ENCODE data around the gene FBN1.

The FBN1 gene

DNA sequence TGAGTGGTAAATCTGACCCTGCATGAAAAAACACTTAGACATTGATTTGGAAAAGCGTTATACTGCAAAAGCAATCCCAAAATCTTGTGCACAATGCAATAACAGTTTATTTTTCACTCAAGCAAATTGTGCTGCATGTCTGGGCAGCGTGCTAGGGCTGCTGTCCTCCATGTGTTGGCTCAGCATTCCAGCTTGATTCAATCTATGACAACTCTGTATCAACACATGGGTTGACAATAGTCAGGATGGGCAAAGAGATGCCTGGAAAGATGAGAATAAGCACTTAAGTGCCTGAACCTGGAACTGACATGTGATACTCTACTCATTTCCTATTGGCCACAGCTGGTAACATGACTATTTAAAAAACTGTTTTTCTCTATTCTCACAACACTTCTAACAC is 262.5 kb downstream of the FBN1 start:
- in situ Hi-C loops (cut with MboI; ENCODE audit: low sequenced_read_pairs) = no loop called here

- in situ Hi-C loops (cut with MboI; ENCODE audit: low sequenced_read_pairs) = no loop called here
These were observed 263.6 kb downstream of the FBN1 start for GRCh38 chr15:48381861-48382260.

- in situ Hi-C loops (cut with MboI; ENCODE audit: low sequenced_read_pairs) = no loop called here
These were observed 265.3 kb downstream of the FBN1 start for GRCh38 chr15:48380198-48380597.

- in situ Hi-C loops (cut with MboI; ENCODE audit: low sequenced_read_pairs) = no loop called here
These were observed 269.7 kb downstream of the FBN1 start for GRCh38 chr15:48375767-48376166.

DNA sequence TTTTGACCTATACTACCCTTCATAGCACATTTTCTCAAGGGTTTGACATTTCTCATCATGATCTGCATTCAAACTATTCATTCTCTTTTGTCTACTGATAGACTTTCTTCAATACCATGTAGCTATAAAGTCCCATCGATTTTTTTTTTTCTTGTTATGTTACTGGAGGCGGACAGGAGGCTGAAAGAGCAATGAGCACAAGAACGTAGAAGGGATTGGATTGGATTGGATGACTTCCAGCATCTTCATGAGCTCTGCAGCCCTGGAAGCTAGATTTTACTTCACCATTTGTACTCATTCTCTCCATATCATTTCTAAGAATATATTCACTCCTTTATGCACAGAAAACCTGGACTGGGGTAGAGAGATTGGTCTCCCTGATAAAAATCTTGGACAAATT is 271.0 kb downstream of the FBN1 start:
- in situ Hi-C loops (cut with MboI; ENCODE audit: low sequenced_read_pairs) = loop anchor here (25.0 kb wide), 1 partner anchor 438 kb away; the partner anchor contains the start of gene CEP152

GRCh38 chr15:48373821-48374451 is 271.6 kb downstream of the FBN1 start:
- in situ Hi-C loops (cut with MboI; ENCODE audit: low sequenced_read_pairs) = loop anchor here (25.0 kb wide), 1 partner anchor 438 kb away; the partner anchor contains the start of gene CEP152

DNA sequence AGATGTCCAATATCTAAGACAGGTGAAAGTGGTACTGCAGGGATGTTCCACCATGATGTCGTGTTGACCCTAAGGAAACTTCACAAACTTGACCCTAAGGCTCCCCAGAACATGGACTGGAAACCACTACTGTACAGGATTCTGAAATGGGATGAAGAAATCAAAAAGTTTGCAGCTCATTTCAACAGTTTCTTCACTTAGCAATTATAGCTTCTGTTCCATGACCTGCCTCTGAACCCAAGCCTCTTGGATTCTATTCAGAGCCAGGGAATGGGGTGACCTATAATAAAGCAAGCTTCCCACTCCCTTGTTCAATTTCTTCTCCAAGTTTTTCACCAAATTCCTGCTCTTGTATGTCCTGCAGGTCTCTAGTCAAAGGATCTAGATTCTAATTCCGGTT is 273.5 kb downstream of the FBN1 start:
- in situ Hi-C loops (cut with MboI; ENCODE audit: low sequenced_read_pairs) = loop anchor here (25.0 kb wide), 1 partner anchor 440 kb away; the partner anchor contains the start of gene CEP152

- in situ Hi-C loops (cut with MboI; ENCODE audit: low sequenced_read_pairs) = loop anchor here (25.0 kb wide), 1 partner anchor 441 kb away; the partner anchor contains the start of gene CEP152
These were observed 274.0 kb downstream of the FBN1 start for GRCh38 chr15:48371550-48371949.

- in situ Hi-C loops (cut with MboI; ENCODE audit: low sequenced_read_pairs) = loop anchor here (25.0 kb wide), 1 partner anchor 442 kb away; the partner anchor contains the start of gene CEP152
These were observed 275.0 kb downstream of the FBN1 start for GRCh38 chr15:48370460-48370859.

DNA sequence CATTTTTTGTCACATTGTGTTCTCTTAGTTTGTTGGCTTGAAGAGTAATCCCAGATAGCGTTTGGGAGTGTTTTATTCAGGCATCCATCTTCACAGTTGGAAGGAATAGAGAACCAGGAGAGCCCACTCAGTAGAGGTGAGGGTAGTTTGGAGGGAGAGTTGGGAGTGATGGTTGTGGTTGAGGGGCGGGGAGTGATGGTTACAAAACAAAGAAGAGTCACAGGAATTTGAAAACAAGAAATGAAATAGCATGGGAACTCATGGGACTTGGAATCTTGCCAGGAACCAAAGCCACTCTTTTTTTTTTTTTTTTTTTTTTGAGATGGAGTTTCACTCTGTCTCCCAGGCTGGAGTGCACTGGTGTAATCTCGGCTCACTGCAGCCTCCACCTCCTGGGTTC is 278.0 kb downstream of the FBN1 start:
- in situ Hi-C loops (cut with MboI; ENCODE audit: low sequenced_read_pairs) = loop anchor here (25.0 kb wide), 1 partner anchor 445 kb away; the partner anchor contains the start of gene CEP152

DNA sequence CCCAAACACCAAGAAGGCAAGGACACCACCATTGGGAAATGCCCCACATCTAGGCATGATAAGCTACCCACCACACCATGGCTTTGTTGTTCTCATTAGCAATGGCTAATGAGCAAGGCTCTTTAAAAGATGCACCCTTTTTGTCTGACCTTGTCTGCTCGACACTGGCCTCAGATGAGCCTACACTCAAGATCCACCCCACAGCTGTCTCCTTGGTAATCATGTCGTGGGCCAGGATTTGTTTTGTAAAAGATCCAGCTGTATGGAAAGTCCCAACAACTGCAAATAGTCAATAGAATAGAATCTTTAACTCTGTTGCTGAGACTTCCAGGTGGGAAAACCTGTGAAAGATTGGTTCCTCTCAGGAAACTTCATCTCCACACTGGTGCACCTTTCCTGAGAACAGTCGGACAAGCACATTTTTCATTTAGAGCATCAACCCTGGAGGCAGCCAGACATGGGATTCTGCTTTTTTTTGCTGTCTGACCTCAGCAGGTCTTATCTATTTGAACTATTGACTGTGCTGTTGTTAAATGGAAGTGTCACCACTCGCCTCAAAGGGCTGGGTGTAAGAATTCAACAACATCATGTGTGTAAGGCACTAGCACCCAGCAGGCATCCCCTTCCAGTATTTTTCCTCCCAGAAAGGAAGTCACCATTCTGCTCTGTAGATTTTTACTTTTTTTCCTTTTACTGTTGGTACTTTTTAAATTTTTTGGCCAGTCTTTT is 278.8 kb downstream of the FBN1 start:
- in situ Hi-C loops (cut with MboI; ENCODE audit: low sequenced_read_pairs) = loop anchor here (25.0 kb wide), 1 partner anchor 446 kb away; the partner anchor contains the start of gene CEP152

DNA sequence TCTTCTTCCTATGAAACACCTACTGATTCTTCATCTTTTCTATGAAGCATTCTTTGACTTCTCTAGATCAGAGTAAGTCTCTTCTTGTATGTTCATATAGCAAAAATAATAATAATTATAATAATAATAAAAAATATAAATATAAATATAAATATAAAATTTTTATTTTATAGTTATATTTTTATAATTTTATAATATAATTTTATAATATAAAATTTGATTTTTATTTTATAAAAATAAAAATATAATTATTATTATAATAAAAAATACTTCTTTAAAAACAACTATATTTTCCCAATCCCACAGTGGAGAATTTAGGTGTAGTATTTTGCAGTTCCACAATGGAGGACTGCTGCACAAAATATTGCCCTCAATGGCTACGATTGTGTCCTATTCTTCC is 279.9 kb downstream of the FBN1 start:
- in situ Hi-C loops (cut with MboI; ENCODE audit: low sequenced_read_pairs) = loop anchor here (25.0 kb wide), 1 partner anchor 447 kb away; the partner anchor contains the start of gene CEP152

DNA sequence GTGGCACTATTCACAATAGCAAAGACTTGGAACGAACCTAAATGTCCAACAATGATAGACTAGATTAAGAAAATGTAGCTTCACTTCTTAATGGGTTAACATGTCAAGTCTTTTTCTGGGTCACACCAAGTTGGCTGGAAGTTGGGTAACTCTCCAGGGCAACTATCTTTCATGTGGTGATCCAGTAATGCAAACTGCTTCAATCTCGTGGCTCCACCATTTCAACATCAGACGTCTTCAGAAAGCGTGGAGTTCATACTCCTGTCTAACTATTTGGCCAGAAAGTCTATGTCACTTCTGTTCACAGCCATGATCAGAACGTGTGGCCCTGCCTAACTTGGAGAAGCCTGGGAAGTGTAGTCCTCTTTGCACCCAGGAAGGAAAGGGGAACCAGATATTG is 282.0 kb downstream of the FBN1 start:
- in situ Hi-C loops (cut with MboI; ENCODE audit: low sequenced_read_pairs) = loop anchor here (25.0 kb wide), 1 partner anchor 449 kb away; the partner anchor contains the start of gene CEP152

DNA sequence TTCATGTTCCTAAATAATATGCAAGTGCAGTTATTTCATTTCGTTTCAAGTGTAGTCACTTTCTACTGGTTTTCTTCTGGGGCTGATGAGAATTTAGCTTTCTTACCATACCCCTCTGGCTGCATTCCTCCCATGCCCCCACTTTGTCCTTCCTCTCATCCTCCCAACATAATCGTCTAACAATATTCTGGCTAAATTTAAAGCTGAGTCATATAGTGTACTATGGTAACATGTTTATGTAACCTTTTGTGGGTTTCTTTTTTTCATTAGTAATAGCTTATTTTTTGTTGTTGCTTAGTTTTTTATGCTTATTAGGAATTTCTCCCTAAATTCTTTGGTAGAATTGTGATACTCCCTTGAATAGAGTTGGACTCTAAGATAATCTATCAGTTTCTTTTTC is 283.8 kb downstream of the FBN1 start:
- in situ Hi-C loops (cut with MboI; ENCODE audit: low sequenced_read_pairs) = loop anchor here (25.0 kb wide), 1 partner anchor 451 kb away; the partner anchor contains the start of gene CEP152

DNA sequence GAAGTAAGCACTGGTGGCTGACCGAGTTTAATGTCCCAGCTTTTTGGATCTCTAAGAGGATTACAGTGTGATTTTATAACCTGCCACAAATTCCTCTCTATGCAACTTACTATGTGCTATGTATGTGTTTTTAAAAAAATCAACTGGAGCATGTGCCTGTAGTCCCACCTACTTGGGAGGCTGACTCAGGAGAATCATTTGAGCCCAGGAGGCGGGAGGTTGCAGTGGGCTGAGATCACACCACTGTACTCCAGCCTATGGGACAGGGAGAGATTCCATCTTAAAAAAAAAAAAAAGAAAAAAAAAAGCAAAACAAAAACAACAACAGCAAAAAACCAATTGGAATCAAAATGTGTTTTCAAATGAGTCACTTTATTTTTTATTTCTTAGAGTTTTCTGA is 284.7 kb downstream of the FBN1 start:
- in situ Hi-C loops (cut with MboI; ENCODE audit: low sequenced_read_pairs) = loop anchor here (25.0 kb wide), 1 partner anchor 451 kb away; the partner anchor contains the start of gene CEP152
